HEK293 (cell line): ENCODE measurements around the gene PHPT1.
"Not testable (repeated sequence)": the region's sequence is repeated elsewhere in the genome, so short reads cannot be mapped to it uniquely, and the experiment has no call there.

Experiments
- AEBP2 ChIP-seq: fragments of 450-650 bp; formaldehyde crosslinking; IDR thresholded peaks from 2 replicates; pipeline ENCODE4 v1.5.1; 2016; ENCODE audit warnings: missing biosample characterization, missing genetic modification characterization, borderline replicate concordance
- CTCF ChIP-seq: fragments of 450-650 bp; formaldehyde crosslinking; IDR thresholded peaks from 2 replicates; pipeline ENCODE4 v1.5.1; 2016; ENCODE audit warnings: missing biosample characterization, missing genetic modification characterization
- GLI4 ChIP-seq: fragments of 450-650 bp; formaldehyde crosslinking; IDR thresholded peaks from 2 replicates; pipeline ENCODE4 v1.5.1; 2016; ENCODE audit warnings: missing biosample characterization, missing genetic modification characterization
- GLIS1 ChIP-seq: fragments of 450-650 bp; formaldehyde crosslinking; IDR thresholded peaks from 2 replicates; pipeline ENCODE4 v1.5.1; 2016; ENCODE audit warnings: missing biosample characterization, missing genetic modification characterization
- REST ChIP-seq: fragments of 450-650 bp; formaldehyde crosslinking; IDR thresholded peaks from 2 replicates; pipeline ENCODE4 v1.5.1; 2016; ENCODE audit warnings: missing biosample characterization, missing genetic modification characterization
- ZBTB26 ChIP-seq: fragments of 450-650 bp; formaldehyde crosslinking; optimal IDR thresholded peaks from 2 replicates; pipeline ENCODE3; 2016; ENCODE audit warnings: missing biosample characterization, mild to moderate bottlenecking, missing genetic modification characterization
- ZBTB49 ChIP-seq: fragments of 450-650 bp; formaldehyde crosslinking; IDR thresholded peaks from 2 replicates; pipeline ENCODE4 v1.5.1; 2016; ENCODE audit warnings: missing biosample characterization, missing genetic modification characterization, low read depth
- ZNF274 ChIP-seq, 2 experiments: fragments of 200-500 bp in 1 of 2; fragments of 450-650 bp in 1 of 2; sonication (Bioruptor generic) in 1 of 2; formaldehyde crosslinking in 1 of 2; IDR thresholded peaks; 2 replicates each; pipeline versions ENCODE4 v1.5.1 to v1.6.1; 2014 to 2016; ENCODE audit warnings: borderline replicate concordance in 1 of 2, inconsistent platforms in 1 of 2, low read length in 1 of 2, missing biosample characterization in 1 of 2, missing genetic modification characterization in 1 of 2
- ZNF335 ChIP-seq: fragments of 450-650 bp; formaldehyde crosslinking; conservative IDR thresholded peaks from 2 replicates; pipeline ENCODE4 v1.5.1; 2016; ENCODE audit warnings: missing biosample characterization, missing genetic modification characterization
- ZNF623 ChIP-seq: fragments of 450-650 bp; formaldehyde crosslinking; IDR thresholded peaks from 2 replicates; pipeline ENCODE4 v1.5.1; 2016; ENCODE audit warnings: missing biosample characterization, missing genetic modification characterization
- ZNF747 ChIP-seq: fragments of 450-650 bp; formaldehyde crosslinking; IDR thresholded peaks from 2 replicates; pipeline ENCODE4 v1.5.1; 2016; ENCODE audit warnings: missing biosample characterization, missing genetic modification characterization
- ZNF768 ChIP-seq: fragments of 450-650 bp; formaldehyde crosslinking; IDR thresholded peaks from 2 replicates; pipeline ENCODE4 v1.5.1; 2018; ENCODE audit warnings: missing biosample characterization, mild to moderate bottlenecking, missing genetic modification characterization

- not testable (repeated sequence) for TF ChIP-seq CTCF (tag by site-specific recombination); ZNF335 (tag by site-specific recombination); GLIS1 (tag by site-specific recombination); ZNF274 (IDR thresholded peaks at IDR 0.05; ENCODE audit: low read length); ZNF274 (tag by site-specific recombination; IDR thresholded peaks at IDR 0.05; ENCODE audit: borderline replicate concordance); ZBTB49 (tag by site-specific recombination); AEBP2; ZNF747 (tag by site-specific recombination); REST; ZNF623; ZBTB26 (tag by site-specific recombination); ZNF768 (tag by site-specific recombination); GLI4 (tag by site-specific recombination)
Measured at GRCh38 chr9:136883670-136884069, 34.5 kb downstream of the PHPT1 start.
